Activated CD4-positive, alpha-beta T cell treated with anti-CD3 and anti-CD28 coated beads, Interleukin-2, amount 50 U/mL, for 16 hours (primary cell): Measurements from ENCODE around the gene RHOD.

Experiments
- DNase-seq: peaks from one replicate; pipeline ENCODE4 v3.0.0-alpha.2; 2020

The RHOD gene, protein sequence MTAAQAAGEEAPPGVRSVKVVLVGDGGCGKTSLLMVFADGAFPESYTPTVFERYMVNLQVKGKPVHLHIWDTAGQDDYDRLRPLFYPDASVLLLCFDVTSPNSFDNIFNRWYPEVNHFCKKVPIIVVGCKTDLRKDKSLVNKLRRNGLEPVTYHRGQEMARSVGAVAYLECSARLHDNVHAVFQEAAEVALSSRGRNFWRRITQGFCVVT

DNA sequence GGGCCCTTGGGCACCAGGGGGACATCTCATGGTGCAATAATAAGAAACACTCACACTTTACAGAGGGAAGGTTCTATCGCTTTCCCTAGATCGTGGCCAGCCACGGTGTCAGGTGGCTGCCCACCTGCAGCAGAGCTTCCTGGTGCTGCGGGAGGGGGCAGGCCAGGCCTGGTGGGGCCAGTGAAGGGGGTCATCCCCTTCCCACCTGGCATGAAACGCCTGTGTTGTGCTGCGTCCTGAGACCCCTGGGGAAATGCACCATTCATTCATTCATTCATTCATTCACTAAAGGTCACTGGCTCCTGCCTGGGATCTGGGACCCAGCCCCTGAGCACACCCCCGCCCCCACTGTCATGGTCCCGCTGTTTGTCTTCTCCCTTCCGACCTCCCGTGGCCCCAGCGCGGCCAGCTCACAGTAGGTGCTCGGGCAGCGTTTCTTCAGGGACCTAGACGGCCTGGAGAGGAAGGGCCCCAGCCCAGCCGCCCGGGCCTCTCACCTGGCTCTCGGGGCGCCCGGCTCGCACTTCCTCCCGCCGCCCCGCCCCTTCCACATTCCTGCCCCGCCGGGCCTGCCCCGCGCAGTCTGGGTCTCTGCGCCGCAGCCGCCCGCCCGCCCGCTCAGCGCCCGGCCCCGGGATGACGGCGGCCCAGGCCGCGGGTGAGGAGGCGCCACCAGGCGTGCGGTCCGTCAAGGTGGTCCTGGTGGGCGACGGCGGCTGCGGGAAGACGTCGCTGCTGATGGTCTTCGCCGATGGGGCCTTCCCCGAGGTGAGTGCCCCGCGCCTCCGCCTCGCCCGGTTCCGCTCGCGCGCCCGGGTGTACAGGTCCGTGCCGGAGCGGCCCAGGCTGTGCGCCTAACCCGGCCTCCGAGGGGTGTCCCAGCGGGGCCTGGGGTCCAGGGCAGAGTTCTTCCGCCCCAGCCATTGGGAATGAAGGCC, at the start of gene RHOD:
Gene RHOD, plus strand, starts transcription at position 581 of the 938 bp plus-strand sequence. Its CDS starts 56 bp downstream, at position 637.
- no peak for DNase-seq

DNA sequence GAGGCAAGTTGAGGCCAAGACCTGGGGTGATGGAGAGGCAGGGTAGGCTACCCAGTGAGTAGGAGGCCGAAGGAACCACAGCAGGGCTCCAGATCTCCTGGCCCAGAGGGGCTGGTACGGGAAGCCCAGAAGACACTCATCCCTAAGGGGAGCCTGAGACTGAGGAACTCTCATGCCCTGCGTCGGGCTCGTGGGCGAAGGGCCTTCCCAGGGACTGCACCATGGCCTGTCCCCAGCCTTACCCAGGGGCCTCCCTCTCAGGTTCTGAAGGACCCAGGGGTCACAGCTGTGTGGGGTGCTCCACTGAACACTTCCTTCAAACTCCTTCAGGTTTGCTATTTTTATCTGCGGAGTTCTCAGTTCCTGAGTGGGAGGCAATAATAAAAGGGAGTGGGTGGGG, 49.5 kb upstream of the RHOD start:
- no peak for DNase-seq

DNA sequence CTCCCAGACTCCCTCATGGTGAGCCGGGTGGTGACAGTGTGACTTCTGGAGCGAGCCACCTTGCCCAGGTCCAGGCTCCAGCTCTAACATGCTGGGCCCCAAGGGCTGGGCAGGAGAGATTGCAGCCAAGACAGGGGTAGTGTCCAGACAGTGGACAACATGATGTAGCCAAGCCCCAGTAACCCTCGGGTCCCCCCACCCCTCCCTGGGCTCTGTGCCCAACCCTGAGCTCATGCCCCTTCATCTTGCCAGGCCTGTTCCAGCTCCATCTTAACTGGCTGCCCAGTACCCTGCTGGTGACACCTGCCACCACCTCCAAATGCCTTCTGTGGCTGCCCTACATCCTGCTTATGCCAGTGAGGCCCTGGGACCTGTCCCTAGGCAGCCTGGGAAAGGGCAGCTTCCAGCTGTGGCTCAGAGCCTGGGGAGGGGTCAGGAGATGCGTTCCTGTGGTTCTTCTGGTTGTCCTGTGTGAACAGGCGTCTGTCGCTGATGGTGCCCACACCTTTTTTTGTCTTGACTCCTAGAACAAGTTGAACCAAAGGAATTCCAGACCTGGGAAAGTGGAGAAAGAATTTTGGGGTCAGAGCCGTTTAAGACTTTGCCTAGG, 46.2 kb upstream of the RHOD start:
- DNase-seq, result no peak

DNA sequence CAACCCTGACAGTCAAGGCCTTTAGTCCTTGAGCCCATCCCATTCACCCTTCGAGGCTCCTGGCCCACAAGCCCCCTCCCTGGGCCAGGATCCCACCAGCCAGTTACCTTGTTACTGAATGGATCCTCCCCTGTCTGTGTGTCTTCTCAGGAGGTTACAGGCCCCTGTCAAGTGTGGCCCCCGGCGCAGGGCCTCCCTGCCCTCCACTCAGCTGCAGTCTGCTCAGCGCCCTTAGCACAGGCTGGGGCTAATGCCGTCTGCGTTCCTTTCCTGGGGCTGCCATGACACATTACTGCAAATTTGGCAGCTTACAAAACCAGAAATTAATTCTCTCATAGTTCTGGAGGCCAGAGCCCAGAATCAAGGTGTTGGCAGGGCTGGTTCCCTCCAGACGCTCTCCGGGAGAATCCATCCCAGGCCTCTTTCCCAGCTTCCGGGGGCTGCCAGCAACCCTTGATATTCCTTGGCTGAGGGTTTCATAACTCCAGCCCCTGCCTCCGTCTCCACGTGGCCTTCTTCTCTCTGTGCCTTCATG, 43.1 kb upstream of the RHOD start:
- DNase-seq, result no peak

DNA sequence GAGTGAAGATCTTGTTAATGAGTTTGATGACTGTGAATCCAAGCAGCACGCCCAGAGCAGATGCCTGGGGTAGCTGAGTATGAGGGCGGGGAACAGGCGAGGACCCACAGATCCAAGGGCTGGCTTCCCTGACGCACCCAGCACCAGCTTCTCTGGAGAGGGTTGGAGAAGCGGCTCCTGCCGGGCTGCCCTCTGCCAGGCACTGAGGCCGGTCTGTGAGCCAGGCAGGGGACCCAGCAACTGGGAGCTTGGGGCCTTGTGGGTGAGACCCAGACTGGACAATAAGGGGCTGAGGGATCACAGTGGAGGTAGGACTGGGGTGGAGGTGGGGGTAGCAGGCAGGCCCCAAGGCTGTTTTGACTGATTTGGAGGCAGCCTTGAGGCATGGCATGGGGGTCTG, 42.3 kb upstream of the RHOD start:
- no peak for DNase-seq

DNA sequence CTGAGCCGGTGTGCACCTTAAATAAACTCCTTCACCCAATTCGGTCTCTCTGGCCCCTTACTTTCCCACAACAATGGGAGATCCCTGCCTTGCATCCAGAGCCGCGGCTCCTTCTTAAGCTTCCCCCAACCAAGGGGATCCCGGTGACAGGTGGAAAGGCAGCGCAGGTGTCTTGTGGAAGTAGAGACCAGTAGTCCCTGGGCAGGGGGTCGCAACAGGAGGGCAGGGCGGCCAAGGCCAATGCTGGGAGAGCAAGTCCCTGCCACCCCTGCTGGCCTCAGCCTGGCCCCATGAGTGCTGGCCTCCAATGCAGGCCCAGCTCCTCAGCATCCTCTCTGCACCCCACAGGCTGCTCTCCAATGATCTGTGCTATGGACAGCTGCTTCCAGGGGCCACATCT, 41.6 kb upstream of the RHOD start:
- DNase-seq, result no peak

DNA sequence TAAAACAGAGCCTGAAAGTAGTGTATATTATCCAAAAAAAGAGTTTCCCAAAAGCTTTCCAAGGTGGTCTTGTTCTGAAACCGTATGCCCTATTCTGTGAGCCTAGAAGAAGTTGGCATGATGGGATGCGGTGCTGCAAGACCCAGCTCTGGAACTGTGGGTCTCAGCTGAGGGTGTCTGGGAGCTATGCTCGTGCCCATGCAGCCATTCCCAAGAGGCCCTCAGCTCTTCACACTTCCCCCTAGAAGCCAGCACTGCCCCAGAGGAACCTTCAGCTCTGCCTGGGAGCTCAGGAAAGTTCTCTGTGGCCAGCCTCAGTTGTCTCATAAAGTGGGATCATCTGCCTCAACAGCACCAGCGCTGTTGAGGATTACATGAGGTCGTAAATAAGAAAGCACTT, 40.1 kb upstream of the RHOD start:
- DNase-seq, result no peak

DNA sequence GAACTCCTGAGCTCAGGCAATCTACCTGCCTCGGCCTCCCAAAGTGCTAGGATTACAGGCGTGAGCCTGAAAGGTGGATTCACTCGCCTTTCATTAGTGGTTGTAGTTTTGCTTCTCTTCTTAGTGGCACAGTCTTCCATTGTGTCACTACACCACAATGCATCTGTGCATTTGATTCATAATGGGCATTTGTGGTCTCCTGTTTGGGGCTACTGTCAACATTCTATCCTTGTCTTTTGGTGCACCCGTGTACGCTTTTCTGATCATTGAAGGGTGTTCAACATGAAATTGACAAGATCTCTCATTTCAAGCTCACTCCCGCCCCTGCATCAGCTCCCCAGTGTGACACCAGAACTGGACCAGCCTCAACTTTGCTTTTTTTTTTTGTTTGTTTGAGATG, 35.7 kb upstream of the RHOD start:
- DNase-seq, result peak; percentile 45

DNA sequence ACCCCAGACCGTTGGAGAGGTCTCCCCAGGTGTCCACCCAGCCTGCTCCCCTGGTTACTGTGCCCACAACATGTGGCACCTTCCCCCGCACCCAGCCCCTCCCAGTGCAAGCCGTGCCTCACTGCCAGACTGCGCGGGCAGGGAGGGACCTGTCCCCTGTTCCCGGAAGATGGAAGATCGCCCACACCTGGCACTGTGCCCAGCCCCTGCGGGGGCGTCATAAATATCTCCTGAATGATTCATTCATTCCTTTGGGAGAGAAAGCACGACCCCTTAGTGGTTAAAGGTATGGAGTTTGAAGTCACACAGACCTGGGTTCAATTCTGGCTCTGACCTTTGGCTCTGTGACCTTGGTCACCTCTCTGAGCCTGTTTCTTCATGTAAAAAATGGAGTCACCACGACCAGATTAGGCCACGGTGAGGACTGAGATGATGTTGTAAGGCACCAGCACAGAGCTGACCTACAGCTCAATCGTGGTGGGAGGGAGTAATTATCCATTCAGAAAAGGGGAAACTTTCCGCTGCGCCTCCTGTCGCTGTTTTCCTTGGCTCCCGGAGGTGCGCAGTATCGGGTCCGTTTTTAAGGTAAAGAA, 34.2 kb upstream of the RHOD start:
- no peak for DNase-seq

DNA sequence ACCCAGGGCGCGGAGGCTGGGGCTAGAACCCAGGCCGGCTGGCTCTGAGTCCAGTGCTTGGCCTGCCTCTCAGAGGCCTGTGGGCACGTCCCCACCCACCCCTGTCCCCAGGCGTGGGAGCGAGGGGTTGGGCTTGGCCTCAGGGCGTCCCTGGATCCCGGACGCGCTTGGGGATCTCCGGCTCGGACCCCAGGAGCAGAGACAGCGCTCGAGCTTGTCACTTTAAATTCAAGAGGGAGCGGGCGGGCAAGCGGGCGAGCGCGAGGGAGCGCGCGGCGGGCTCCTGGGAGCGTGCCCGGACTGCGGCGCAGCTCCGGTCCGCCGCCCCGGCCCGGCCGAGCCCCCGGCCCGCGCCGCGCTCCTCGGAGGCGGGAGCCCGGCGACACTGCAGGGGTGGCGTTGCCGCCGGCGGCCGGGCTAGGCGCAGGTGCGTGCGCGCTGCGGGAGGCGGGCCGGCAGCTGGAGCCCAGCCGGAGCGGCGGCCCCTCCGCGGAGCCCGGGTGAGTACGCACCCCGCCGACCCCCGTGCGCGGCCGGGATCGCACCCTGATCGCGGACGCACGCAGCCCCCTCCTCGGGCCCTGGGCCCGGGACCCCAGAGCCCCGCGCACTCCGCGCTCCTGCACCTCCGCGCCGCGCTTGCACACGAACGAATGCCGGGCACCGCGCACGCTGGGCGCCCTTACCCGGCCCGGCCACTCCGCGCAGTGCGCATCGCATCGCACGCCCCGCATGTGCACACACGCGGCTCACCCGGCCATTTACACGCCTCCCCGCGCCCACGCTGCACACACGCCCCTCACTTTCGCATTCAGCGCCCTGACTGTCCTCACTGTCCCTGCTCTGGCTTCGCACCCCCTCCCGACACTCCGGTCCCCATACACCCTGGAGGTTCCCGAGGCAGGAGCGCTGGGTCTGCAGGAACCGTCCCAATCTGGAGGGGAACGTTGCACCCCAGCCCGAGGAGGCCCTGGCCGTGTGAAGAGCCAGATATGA, 33.4 kb upstream of the RHOD start, which contains the start of gene SYT12:
Gene SYT12, plus strand, starts transcription at position 174 of the 996 bp plus-strand sequence. CDS start 7,011 bp downstream, outside the sequence.
- DNase-seq, result no peak

DNA sequence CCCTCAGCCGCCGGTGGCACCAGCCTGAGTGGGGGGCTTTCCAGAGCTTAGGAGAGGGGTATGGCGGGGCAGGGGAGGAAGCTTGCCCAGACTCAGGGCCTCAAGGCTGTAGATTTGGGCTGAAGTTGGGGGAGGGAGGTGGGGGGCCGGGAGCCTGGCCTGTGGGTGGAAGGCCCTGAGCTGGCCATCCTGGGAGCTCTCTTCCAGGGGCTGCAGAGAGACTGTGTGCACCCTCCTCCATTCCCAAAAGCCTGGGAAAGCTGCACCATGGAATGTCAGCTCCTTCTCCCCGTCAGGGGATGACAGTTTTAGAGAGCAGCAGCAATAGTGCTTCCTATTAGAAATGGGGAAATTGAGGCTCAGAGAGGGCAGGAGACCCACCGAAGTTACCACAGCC, 32.7 kb upstream of the RHOD start:
- DNase-seq, result no peak

DNA sequence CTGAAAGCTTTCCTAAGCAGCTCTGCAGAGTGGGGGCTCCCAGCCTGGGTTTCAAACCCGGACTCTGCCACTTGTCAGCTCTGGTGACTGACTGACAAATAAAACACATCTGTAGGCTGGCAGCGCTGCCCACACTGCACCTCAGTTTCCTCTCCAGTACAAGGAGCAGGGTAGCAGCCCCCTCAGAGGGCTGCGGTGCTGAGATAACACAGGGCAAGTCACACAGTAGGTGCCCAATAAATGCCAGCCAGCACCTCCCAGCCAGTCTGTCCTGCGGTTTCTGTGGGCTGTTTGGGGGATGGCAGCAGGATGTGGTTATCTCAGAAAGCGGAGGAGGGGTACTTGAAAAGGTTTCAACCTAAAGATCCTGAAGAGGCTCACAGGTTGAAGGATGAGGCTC, 32.2 kb upstream of the RHOD start:
- peak; percentile 68 for DNase-seq

DNA sequence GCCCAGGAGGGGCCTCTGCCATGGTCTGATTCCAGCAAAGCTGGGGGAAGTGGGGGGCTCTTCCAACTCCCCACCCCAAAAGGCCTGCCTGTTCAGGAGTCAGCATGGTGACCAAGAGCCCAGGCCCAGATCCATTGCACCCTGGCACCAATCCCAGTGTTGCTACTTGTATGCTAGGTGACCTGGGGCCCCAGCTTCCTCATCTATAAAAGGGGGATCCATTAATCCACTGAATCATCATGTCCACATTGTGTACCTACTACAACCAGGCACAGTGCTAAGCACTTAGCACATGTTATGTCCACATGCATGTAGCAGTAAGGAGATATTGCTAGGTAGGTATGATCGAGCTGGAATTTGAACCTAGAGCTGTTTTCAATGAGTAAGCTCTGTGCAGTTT, 31.7 kb upstream of the RHOD start:
- no peak for DNase-seq

DNA sequence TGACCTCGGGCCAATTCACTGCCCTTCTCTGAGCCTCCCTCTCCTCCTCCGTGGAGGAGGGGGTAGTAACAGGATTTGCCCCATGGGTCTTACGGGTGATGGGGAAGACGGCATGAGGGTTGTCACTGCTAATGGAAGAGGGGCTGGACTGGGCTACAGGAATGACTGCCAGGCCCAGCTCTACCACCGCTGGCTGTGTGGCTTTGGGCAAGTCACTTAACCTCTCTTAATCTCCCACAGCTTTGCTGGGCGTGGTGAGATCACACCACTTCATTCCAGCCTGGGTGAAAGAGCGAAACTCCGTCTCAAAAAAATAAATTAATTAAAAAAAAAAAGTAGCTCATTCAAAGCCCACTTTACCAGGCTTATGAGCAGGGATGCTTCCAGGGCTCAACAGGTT, 30.9 kb upstream of the RHOD start:
- no peak for DNase-seq

DNA sequence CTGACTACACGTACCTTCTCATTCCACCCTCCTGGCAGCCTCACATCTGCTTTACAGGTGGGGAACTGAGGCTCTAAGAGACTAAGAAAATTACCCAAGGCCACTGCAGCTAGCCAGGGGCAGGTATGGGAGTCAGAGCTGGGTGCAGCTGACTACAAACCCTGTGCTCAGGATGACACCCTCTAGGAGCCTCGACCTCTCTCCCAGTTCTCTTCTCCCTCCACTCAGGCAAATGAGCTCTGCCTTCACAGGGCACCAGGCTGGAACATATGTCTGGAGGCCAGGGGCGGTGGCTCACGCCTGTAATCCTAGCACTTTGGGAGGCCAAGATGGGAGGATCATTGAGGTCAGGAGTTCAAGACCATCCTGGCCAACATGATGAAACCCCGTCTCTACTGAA, 29.7 kb upstream of the RHOD start:
- DNase-seq, result no peak

DNA sequence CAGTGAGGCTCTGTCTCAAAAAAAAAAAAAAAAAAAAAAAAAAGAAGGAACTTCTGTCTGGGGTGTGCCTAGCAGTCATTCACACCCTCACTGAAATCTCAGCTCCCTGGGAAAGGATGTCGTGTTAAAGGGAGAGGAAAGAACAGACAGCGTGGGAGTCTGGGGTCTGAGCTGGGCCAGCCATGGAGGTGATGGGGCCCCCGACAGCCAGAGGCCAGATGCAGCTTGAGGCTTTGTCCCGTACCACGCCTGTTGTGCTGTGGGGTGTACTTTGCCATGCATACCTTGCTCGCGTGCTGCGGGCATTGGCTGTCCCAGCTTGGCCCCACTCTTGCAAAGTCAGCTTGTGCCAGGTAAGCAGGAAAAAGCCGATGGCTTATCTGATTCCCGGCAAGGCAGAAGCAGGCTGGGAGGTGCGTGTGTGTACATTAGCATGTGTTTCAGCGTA, 29.1 kb upstream of the RHOD start:
- no peak for DNase-seq

DNA sequence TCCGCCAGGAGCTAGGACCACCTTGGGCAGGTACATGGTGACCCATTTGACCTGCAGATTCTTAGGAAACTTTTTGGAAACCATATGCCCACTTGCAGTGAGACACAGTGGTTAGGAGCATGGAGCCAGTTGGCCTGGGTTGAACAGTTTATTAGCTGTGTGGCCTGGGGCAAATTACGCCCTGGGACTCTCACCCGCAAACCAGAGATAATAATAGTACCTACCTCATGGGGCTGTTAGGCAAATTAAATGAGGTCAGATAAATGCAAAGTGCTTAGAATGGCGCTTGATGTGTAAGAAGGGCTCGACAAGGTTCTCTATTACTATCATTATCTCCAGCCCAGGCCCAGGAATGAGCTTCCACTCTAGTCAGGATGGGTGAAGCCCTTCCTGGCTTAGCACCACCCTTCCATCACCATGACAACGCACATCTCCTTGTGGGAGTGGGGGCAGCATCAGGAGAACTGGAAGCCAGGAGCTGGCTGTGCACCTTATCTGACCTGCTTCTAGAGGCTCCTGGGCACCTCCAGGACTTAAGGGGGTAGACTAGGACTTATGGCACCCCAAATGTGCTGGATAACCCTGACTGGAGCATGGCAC, 28.6 kb upstream of the RHOD start:
- DNase-seq, result no peak

DNA sequence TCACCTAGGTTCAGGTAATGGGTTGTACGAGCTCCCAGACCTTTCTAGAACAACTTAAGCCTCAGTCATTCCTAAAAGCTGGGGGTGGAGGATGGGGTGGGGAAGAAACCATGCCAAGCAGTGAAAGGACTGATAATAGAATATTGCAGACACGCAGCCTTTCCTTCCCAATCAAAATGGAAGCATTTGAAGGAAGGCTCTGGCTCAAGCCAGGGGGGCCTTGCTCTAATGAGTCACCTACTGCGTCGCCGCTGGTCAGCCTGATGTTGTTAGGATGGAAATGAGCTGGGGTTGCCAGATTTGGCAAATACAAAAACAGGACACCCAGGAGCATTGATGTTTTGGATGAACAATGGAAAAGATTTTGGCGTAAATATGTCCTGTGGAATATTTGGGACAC, 27.5 kb upstream of the RHOD start:
- no peak for DNase-seq

DNA sequence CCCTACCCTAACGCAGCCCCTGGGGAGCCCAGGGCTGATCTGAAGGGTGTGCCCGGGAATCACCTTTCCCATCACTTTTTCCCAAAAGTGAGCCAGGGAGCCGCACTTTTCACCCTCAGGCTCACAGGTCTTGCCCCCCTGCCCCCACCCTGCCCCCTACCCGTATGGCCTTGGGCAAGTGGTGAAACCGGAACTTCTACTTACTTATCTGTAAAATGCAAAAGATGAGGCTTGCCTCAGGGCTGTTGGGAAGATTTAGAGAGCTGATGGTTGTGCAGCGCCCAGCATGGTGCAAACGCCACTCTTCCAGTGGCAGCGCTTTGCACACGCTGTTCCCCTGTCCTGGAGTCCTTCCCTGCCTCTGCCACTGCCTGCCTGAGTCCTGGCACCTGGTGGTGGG, 25.7 kb upstream of the RHOD start:
- DNase-seq, result no peak

DNA sequence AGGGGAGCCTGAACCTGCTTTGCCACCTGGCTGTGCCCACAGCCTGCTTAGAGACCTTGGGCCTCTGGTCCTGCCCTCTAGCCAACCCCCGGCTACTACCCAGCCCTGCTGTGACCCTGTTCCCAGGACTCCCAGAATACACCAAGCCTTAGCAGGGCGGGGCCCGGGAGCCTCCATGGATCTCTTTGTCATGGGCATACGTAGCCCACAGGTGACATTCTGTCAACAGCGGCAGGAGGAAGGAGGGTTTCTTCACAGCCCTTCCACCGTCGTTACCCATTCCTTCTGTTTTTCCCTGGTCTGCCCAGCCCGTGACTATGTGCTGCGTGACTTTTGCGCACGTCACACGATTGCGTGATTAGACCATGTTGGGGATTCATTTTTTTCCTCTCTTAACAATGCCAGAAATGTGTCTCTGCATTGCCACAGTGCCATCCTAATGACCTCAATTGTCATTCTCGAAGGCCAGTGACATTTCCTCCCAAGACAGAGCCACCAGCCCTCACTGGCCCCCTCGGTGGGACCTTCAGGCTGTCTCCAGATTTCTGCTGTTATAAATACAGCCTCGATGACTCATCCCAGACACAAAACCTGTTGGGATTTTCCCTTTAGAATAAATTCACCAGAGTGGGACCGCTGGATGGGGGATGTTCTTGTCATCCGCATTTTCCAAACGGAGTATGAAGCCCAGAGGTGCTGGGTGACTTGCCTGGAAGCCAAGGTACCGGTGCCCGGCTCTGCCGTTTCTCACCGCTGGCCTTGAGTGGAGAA, 24.7 kb upstream of the RHOD start:
- no peak for DNase-seq
